ENCODE measurements around the gene RPL36AL.
"Not testable (repeated sequence)": the region's sequence is repeated elsewhere in the genome, so short reads cannot be mapped to it uniquely, and the experiment has no call there.

Gene RPL36AL

DNA sequence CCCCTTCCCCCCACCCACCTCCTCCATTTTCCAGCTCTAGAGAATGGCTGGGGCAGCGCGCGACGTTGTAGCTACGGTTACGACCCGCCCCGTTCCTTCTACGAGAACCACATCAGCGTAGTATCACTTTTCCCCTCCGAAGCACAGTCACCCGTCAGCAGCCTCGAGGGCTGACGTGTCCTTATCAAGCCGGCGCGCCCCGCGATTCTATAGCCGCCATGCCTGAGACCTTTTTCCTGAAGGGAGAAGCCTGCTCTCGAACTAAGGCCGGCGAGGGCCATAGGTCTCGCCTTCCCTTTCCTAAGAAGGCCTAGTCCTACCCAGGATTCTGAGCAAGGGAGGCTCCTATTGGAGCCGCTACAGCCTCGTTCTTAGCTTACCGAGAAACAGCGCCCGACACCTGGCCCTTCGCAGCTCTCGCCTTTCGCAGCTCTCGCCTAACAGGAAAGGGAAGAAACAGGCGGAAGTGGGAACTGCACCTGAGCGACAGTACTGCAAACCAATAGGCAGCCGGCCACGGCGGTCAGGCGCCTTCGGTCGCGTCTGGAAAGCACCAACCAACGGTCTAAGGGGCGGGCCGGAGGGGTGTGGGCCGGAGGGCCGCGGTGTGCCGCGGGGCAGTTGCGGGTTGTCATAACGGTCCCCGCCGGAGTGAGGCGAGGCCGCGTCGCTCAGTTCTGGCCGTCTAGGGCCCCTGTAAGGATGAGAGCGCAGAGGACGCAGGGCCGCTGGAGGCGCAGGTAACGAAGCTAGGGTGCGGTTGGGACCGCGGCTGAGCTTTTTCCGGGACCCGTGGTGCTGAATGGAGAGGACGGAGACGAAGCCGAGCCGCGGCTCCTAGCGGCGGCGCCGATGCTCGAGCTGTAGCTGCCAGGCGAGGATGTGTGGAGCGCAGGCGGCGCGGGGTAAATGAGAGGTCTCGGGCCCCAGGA lies at the start of gene RPL36AL, which contains the start of gene MGAT2:
RPL36AL (minus strand) TSS at position 445 of the 932 bp plus-strand sequence. CDS start 1,522 bp downstream, outside the sequence.
MGAT2 (plus strand) TSS at position 618 of the 932 bp plus-strand sequence. CDS start 470 bp downstream, outside the sequence.
- DNase-seq (ENCODE audit: low spot score) = peak; percentile 98

DNA sequence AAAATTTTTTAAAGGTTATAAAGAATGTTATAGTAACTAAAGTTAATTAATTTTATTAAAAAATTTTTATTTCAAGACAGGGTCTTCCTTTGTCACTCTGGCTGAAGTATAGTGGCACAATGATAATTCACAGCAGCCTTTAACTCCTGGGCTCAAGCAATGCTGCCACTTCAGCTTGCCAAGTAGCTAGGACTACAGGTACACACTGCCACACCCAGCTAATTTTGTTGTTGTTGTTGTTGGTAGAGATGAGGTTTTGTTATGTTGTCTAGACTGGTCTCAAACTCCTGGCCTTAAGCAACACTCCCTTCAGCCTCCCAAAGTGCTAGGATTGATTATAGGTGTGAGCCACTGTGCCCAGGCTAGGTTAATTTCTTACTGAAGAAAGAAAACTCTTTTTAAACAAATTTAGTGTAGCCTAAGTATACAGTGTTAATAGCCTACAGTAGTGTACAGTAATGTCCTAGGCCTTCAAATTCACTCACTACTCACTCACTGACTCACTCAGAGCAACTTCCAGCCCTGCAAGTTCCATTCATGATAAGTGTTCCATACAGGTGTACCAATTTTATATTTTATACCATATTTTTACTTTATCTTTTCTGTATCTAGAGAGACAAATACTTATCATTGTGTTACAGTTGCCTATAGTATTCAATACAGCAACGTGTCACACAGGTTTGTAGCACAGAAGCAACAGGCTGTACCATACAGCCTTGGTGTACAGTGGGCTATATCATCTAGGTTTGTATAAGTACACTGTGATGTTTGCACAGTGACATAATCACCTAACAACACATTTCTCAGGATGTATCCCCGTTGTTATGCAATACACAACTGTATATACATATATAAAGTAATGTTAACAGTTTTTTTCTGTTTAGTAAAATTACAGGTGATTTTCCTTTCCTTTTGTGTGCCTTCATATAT lies 39.4 kb upstream of the RPL36AL start:
- DNase-seq (ENCODE audit: low spot score) = no peak

DNA sequence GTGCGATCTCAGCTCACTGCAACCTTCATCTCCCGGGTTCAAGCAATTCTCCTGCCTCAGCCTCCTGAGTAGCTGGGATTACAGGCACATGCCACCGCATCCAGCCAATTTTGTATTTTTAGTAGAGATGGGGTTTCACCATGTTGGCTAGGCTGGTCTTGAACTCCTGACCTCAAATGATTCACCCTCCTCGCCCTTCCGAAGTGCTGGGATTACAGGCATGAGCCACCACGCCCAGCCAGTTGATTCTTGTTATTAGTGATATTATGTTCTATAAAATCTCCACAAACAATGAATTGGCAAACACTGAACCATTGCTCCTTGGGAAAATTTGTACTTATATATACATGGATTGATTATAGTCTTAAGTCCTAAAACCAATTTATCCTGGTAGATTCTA lies 37.1 kb upstream of the RPL36AL start:
- DNase-seq (ENCODE audit: low spot score) = not testable (repeated sequence)

DNA sequence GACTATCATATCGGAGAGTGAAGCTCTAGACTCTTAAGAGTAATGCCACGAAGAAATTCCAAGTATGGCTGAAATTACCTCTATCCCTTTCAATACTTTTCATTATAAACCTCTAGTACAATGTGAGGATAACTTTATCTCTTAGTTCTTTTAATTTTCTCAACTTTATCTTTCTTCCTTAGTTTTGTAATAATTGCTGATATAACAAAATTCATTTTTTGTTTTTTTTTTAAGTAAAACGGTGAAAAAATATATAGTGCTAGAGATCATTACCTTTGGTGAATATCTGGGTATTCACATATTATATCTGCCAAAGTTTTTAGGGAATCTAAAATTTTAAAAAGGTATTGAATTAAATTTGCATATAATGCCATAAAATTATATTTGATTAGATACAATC lies 34.1 kb upstream of the RPL36AL start:
- DNase-seq (ENCODE audit: low spot score) = no peak

DNA sequence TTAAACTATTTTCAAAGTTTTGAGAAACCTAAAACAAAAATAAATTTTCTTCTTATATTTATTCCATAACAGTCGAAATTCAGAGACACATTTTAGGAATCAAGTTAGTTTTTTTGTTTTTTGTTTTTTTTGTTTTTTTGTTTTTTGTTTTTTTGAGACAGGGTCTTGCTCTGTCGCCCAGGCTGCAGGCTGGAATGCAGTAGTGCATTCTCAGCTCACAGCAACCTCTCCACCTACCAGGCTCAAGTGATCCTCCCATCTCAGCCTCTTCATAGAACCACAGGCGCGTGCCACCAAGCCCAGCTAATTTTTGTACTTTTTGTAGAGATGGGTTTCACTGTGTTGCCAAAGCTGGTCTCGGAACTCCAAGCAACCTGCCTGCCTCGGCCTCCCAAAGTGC lies 33.1 kb upstream of the RPL36AL start:
- no peak for DNase-seq (ENCODE audit: low spot score)

DNA sequence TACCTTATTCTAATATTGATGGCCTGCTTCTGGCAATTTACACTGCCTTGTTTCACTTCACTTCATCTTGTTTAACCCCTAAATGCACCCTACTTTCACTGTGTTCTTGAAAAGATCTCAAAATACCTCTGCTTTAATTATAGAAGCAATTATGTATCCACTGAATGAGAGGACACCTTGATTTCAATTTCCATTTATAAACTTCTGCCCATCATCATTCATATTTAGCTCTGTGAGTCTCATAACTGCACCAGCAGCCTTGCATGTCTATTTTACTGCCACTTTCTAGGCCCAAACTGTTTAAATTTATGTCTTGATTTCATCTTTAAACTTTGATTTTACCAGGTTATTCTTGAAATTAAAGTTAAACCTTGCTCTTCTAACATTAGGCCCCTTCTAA lies 21.7 kb upstream of the RPL36AL start:
- no peak for DNase-seq (ENCODE audit: low spot score)

DNA sequence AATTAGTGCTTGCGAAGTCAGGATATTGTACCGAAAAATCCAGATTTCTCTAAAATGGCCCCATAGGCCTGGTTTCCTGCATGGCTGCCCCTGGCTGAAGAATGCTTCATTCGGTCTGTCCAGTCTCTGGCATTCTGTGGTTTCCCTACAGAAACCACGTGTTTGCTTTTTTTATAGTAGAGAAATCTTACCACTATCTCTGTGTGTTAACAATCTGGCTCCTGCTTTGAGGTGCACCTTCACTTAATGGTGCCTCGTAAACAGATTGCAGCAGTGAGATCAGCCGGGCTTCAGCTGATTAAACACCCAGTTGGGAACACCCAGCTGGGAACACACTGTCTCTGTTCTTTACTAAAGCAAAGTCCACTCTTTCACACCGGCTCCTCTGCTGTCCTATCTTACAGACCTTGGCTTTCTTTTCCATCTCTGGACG lies 21.3 kb upstream of the RPL36AL start:
- no peak for DNase-seq (ENCODE audit: low spot score)

DNA sequence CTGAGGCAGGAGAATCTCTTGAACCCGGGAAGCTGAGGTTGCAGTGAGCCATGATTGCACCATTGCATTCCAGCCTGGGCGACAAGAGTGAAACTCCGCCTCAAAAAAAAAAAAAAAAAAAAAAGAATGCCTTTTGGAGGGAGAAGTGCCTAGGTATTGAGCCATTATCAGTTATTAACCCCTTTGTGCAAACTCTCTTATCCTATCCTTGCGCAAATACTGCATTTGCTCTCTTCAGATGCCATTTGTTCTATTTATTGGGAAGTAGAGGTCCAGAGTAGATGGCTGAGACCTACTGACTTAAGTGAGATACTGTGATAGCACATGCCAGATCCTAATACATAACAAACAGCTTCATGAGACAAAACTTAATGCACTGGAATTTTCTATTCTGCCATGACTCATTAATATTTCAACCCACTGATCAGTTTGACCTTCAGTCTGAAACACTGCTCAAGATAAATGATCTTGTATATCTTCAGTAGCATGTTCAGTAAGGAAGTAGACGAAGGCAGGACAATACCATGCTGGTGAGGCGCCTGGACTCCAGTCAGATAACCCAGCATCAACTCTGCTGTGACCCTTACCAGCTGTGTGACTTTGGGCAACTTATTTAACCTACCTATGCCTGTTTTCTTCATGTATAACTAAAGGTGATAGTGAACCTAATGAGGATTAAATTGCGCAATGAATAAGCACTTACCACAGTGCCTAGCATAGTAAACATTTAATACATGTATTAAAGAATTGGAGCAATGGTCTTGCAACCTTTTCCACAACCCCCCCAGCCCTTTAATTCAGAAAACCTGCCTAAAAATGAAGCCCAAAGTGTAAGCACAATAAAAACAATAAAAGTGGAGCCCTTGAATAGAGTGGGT lies 20.4 kb upstream of the RPL36AL start:
- DNase-seq (ENCODE audit: low spot score) = no peak

DNA sequence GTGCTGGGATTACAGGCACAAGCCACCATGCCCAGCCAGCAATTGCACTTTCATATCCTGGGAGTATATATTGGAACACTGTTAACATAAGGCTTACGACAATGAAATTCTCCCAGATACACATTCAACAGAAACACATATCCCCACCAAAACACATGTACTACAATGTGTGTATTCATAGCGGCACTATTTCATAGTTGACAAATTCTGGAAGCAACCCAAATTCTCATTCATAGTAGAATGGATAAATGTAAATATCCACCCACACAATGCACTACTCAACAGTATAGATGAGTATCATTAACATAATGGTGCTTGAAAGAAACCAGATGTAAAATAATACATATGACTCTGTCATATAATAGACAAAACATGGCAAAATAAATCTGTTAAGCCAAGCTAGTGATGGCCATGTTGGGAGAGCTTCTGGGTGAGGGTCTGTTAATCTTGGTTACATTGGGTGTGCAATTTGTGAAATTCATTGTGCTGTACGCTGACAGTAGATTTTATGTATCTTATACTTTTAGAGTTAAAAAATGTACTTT lies 17.2 kb upstream of the RPL36AL start:
- DNase-seq (ENCODE audit: low spot score) = no peak

DNA sequence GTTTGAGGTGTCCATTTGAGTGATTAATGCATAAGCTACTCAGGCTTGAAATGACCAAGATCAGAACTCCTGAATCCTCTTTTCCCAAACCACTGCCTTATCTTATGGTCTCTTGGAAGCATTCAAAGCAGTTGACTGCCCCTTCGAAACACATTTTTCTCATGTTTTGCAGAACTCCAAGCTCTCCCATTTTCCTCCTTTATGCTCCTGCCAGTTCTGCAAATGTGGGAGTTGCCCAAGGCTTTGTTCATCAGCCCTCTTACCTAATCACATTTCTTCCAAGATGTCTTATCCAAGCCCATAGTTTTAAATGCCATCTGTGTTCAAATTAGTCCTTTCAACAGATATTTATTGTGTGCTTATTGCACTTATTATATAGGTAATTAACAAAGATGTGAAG lies 16.4 kb upstream of the RPL36AL start:
- no peak for DNase-seq (ENCODE audit: low spot score)

DNA sequence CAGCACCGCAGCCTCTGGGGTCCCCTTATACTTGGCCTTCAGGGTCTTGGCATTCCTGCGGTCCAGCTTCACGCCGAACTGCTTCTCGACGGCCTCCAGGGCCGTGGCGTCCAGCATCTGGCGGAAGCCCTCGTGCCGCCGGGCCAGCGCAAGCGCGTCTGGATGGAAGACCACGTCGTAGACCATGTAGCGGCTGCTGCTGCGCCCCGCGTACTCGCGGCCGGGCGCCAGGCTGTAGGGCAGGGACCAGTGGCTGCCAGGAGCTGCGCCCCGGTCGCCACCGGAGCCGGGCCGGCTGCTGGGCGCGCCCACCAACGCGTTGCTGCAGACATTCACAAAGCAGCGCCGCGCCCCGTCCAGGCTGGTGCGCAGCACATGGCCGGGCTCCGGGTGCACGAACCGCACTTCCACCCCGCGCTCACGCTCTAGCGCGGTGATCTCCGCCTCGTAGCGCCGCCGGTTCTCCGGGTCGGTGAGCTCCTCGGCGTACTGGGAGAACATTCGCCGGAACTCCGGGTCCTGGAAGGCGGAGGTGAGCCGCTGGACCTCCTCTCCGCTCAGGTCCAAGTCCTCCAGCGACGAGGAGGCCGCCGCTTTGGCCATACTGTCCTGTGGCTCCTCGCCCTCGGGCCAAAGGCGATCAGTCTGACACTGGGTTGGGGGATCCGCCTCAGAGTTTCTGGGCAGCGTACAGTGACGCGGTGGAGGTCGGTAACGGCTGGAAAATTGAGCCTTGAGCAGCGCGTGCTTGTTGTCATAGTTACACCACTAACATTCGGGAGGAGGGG lies 14.3 kb upstream of the RPL36AL start, which contains the start of gene DNAAF2:
DNAAF2 (minus strand) TSS at position 698 of the 788 bp plus-strand sequence; CDS start at position 603, 95 bp downstream.
- peak; percentile 88 for DNase-seq (ENCODE audit: low spot score)

DNA sequence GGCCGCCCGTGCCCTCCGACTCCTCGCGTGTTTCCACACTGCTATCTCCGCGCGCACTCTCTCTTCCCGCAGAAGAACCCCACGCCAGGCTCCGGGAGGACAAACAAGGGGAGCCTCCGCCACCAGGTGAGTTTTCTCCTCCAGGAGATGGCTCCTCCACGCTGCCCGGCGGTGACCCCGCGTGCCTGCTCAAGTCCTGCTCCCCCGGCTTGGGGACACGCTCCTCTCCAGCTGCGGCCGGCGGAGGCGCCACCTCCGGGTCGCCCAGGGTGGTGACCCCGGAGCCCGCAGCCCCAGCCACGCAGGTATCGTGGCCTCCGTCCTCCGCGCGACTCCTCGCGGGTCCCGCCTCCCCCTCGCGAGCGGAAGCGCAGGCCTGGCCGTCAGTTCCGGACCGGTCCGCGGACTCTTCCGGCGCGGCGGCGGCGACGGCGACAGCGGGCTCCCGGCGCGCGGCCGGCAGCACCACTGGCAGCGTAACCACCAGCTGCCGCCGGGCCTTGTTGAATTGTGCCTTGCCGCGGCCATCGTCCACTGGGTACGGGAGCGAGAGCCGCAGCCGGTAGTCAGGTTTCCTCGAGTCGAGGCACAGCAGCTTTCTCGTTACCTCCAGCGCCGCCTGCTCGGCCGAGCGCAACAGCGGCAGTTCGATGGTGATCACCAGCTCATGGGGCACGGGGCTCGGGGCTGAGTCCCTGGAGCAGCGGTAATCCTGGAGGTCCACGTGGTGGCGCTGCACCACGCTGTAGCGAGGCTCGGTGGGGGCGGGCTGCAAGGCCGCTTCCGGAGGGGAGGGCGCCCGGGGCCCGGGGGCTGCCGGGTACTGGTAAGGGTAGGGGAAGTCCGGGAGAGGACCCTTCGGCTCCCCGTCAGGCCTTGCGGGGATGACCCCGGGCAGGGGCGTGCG lies 13.5 kb upstream of the RPL36AL start:
- peak; percentile 94 for DNase-seq (ENCODE audit: low spot score)

DNA sequence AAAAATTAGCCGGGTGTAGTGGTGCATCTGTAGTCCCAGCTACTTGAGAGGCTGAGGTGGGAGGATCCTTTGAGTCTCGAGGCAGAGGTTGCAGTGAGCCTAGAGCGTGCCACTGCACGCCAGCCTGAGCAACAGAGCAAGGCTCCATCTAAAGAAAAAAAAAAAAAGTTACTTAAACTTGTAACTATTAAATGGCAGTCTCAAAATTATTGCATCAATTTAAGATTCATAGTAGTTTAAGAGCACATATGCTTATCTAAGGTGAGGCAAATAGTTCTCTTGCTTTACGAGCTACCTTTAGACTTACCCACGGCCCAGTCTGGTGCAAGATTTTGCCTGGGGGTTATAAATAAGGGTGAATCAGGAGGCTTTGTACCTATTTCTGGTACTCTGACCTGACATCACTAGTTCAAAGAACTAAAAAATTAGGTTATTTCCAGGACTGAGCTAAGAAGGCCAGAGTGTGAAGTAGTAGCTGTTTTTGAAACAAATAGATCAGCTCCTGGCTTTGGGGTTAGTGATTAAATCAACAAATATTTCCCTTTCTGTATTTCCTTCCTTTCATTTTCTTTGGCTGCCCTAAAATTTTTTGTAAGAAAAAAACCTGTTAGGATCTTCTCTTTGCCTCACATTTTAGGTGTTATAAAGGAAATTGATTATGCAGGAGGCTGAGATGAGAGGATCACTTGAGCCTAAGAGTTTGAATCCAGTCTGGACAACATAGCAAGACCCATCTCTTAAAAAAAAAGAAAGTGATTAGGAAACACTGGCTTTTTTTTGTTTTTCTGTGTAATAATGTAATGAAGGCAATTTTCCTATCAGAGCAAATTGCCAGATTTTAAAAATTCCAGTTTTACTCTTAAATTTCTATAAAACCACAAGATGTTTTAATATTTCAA lies 3.8 kb upstream of the RPL36AL start:
- DNase-seq (ENCODE audit: low spot score) = no peak

DNA sequence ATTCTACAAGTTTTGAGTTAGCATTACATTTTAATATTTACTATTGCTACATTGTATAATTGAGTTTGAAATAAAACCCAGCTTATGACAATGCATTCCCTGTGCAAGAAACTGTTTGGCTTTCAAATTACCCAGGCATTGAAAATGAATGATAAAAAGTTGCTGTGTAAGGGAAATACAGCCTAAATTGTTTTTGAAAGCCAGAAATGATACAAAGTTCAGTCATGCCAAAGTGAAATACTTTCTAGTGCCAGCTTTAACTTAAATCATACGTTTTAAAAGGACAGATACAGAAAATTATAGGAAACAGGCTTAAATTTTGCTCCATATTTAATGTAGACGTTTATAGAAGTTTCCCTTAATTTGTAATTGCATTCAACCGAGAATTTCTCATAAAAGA lies 3.0 kb upstream of the RPL36AL start:
- DNase-seq (ENCODE audit: low spot score) = peak; percentile 40

DNA sequence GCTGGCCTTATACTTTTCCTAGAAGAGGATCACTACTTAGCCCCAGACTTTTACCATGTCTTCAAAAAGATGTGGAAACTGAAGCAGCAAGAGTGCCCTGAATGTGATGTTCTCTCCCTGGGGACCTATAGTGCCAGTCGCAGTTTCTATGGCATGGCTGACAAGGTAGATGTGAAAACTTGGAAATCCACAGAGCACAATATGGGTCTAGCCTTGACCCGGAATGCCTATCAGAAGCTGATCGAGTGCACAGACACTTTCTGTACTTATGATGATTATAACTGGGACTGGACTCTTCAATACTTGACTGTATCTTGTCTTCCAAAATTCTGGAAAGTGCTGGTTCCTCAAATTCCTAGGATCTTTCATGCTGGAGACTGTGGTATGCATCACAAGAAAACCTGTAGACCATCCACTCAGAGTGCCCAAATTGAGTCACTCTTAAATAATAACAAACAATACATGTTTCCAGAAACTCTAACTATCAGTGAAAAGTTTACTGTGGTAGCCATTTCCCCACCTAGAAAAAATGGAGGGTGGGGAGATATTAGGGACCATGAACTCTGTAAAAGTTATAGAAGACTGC lies 1.7 kb upstream of the RPL36AL start:
- DNase-seq (ENCODE audit: low spot score) = peak; percentile 57

DNA sequence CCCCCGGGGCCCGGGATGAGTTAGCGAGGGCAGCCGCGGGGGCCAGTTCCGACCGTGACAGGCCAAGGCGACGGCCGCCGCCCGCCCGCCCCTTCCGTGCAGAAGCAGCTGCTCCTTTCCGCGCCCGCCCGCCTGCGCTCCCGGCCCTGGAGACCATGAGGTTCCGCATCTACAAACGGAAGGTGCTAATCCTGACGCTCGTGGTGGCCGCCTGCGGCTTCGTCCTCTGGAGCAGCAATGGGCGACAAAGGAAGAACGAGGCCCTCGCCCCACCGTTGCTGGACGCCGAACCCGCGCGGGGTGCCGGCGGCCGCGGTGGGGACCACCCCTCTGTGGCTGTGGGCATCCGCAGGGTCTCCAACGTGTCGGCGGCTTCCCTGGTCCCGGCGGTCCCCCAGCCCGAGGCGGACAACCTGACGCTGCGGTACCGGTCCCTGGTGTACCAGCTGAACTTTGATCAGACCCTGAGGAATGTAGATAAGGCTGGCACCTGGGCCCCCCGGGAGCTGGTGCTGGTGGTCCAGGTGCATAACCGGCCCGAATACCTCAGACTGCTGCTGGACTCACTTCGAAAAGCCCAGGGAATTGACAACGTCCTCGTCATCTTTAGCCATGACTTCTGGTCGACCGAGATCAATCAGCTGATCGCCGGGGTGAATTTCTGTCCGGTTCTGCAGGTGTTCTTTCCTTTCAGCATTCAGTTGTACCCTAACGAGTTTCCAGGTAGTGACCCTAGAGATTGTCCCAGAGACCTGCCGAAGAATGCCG lies 872 bp upstream of the RPL36AL start:
- DNase-seq (ENCODE audit: low spot score) = peak; percentile 80

DNA sequence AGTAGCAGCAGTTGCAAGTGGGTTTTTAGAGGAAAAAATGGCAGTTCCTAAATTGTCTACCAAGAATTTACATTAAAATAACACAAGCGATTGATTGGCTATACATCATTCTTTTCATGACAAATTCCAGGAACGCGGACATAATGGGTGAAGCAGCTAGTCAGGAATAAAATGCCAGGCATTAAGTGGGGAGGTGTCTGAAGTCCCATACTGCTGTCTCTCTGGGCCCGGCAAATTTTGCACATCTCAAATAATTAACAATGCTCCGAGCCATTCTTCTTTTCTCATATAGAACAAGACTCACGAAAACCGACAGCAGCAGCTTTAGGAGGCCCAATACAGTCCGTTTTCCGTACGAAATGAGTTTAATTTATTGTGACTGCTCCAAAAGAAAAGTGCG lies 696 bp downstream of the RPL36AL start:
- peak; percentile 36 for DNase-seq (ENCODE audit: low spot score)

All from RKO (cell line).